ENCODE measurements around the gene VGLL2.
"Not testable (repeated sequence)": the region's sequence is repeated elsewhere in the genome, so short reads cannot be mapped to it uniquely, and the experiment has no call there.

Gene VGLL2

GRCh38 chr6:117265410-117266256, at the start of gene VGLL2:
VGLL2 (plus strand) TSS chr6:117265558; CDS start chr6:117265764, 206 bp downstream.
- DNase-seq (ENCODE audit: low read depth) = no peak

GRCh38 chr6:117222861-117223260, 42.5 kb upstream of the VGLL2 start:
- no peak for DNase-seq (ENCODE audit: low read depth)

GRCh38 chr6:117226778-117227177, 38.6 kb upstream of the VGLL2 start:
- no peak for DNase-seq (ENCODE audit: low read depth)

- no peak for DNase-seq (ENCODE audit: low read depth)
Observed at GRCh38 chr6:117227245-117227962, 38.0 kb upstream of the VGLL2 start.

GRCh38 chr6:117228202-117228601, 37.2 kb upstream of the VGLL2 start:
- no peak for DNase-seq (ENCODE audit: low read depth)

GRCh38 chr6:117229870-117230269, 35.5 kb upstream of the VGLL2 start:
- DNase-seq (ENCODE audit: low read depth) = no peak

- no peak for DNase-seq (ENCODE audit: low read depth)
Observed at GRCh38 chr6:117231466-117231865, 33.9 kb upstream of the VGLL2 start.

GRCh38 chr6:117232196-117232595, 33.2 kb upstream of the VGLL2 start:
- no peak for DNase-seq (ENCODE audit: low read depth)

GRCh38 chr6:117233145-117233544, 32.2 kb upstream of the VGLL2 start:
- DNase-seq (ENCODE audit: low read depth) = no peak

- DNase-seq (ENCODE audit: low read depth) = no peak
Observed at GRCh38 chr6:117237561-117237960, 27.8 kb upstream of the VGLL2 start.

- DNase-seq (ENCODE audit: low read depth) = not testable (repeated sequence)
Observed at GRCh38 chr6:117244571-117244970, 20.8 kb upstream of the VGLL2 start.

GRCh38 chr6:117244979-117245378, 20.4 kb upstream of the VGLL2 start:
- DNase-seq (ENCODE audit: low read depth) = not testable (repeated sequence)

- no peak for DNase-seq (ENCODE audit: low read depth)
Observed at GRCh38 chr6:117253785-117254184, 11.6 kb upstream of the VGLL2 start.

- no peak for DNase-seq (ENCODE audit: low read depth)
Observed at GRCh38 chr6:117262799-117263198, 2.6 kb upstream of the VGLL2 start.

- DNase-seq (ENCODE audit: low read depth) = no peak
Observed at GRCh38 chr6:117263353-117263927, 1.9 kb upstream of the VGLL2 start.

GRCh38 chr6:117264369-117264691, 1.0 kb upstream of the VGLL2 start:
- no peak for DNase-seq (ENCODE audit: low read depth)

GRCh38 chr6:117264692-117265409, 507 bp upstream of the VGLL2 start:
- DNase-seq (ENCODE audit: low read depth) = no peak

- DNase-seq (ENCODE audit: low read depth) = no peak
Observed at GRCh38 chr6:117266257-117267053, 1.1 kb downstream of the VGLL2 start.

GRCh38 chr6:117267054-117267347, 1.6 kb downstream of the VGLL2 start:
- DNase-seq (ENCODE audit: low read depth) = no peak

- no peak for DNase-seq (ENCODE audit: low read depth)
Observed at GRCh38 chr6:117267766-117268534, 2.6 kb downstream of the VGLL2 start.

- DNase-seq (ENCODE audit: low read depth) = no peak
Observed at GRCh38 chr6:117268924-117269323, 3.6 kb downstream of the VGLL2 start.
